Mucosa of stomach (tissue), 1 donor: ENCODE results near the gene TMEM250.

ENCODE experiments used
- H3K27me3 ChIP-seq: one replicate; pipeline ENCODE4 v1.7.0; 2013; ENCODE audit warnings: mild to moderate bottlenecking, low read length; ENCODE audit not compliant: control insufficient read depth, insufficient read depth
- H3K36me3 ChIP-seq: one replicate; pipeline ENCODE4 v1.7.0; 2013; ENCODE audit warnings: low read length; ENCODE audit not compliant: control insufficient read depth, insufficient read depth
- H3K4me1 ChIP-seq: one replicate; pipeline ENCODE4 v1.7.0; 2013; ENCODE audit warnings: mild to moderate bottlenecking, low read length; ENCODE audit not compliant: control insufficient read depth, insufficient read depth
- H3K4me3 ChIP-seq: one replicate; pipeline ENCODE4 v1.7.0; 2013; ENCODE audit warnings: low read length
- H3K9ac ChIP-seq: one replicate; pipeline ENCODE4 v1.7.0; 2013; ENCODE audit warnings: mild to moderate bottlenecking, low read length, moderate library complexity
- H3K9me3 ChIP-seq: one replicate; pipeline ENCODE4 v1.7.0; 2013; ENCODE audit warnings: mild to moderate bottlenecking, low read length, moderate library complexity; ENCODE audit not compliant: control insufficient read depth
- donor health status: Pancreatic carcinoma.

Gene TMEM250

DNA sequence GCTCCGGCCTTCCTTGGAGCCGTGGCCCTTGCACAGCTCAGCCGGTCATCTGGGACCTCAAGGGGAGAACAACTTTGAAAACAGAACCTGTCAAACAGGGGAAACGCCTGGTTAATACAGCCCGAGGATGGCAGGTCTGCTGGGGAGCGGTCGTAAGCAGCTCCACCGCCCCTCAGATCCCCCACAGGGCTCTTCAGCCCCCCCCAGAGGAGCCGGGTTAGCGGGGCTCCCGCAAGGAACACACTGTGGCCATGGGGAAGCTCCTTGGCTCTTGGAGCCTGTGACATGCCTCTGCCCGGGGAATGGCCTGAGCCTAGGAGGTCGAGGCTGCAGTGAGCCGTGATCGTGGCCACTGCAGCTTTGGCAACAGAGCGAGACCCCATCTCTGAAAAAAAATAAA, 6.8 kb downstream of the TMEM250 start:
- Histone ChIP-seq H3K27me3 (no peaks in the 10 kb centered on the region), H3K9me3 (no peaks in the 10 kb centered on the region), H3K36me3 (peaks cover 9% of the 10 kb centered on the region), H3K4me3 (no peak overlapping the region), H3K4me1 (peaks cover 35% of the 10 kb centered on the region), H3K9ac (no peak overlapping the region)

- no peaks in the 10 kb centered on the region for H3K9me3 ChIP-seq
- no peak overlapping the region for H3K9ac ChIP-seq
- peaks cover 35% of the 10 kb centered on the region for H3K4me1 ChIP-seq
- H3K36me3 ChIP-seq = peaks cover 9% of the 10 kb centered on the region
- H3K4me3 ChIP-seq = no peak overlapping the region
- H3K27me3 ChIP-seq = no peaks in the 10 kb centered on the region
Measured at GRCh38 chr9:136111190-136111589, 7.5 kb downstream of the TMEM250 start.

DNA sequence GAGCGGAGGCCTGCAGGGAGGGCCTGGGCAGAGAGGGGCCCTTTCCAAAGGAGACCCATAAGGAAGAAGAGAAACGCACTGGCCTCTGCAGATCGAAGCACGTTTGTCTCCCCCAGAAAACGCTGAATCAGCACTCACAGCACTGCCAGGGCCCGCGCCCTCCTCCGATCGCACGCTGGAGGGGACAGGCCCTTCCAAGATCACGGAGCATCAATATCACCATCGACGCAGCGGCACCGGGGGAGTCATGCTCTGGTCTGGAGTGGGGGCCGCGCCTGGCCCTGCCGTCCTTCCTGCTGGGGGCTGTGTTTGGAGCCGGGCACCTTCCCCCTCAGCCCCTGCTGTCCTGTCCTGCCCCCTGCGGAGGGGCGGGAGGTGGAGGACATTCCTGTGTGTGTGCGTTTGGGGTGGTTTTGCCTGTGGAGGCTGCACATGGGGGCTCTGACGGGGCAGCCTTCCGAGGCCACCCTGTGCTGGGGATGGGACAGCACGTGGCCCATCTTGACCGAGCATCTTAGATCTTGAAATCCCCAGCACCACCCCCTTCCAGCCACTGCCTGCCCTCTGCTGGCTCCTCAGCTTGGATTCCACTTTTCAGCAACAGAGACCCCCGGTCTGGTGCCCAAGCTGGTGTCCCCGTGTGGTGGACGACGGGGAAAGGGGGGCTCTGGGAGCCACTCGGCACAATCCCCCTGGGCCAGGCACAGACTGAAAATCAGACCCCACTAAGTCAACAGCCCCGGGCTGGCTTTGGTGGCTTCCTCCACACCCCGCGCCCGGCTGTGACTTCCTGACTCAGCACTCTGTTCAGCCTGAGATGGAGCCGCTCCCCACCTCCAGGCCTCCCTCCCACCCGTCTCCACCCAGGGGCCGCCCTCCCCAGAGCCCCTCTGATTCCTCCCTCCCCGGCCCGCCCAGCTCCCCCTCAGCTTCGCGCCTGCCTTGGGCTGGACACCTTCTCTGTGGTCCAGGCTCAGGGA, 8.3 kb downstream of the TMEM250 start:
- Histone ChIP-seq H3K9me3 (no peaks in the 10 kb centered on the region), H3K4me3 (no peak overlapping the region), H3K27me3 (peaks cover 2% of the 10 kb centered on the region), H3K36me3 (peaks cover 6% of the 10 kb centered on the region), H3K4me1 (peaks cover 38% of the 10 kb centered on the region), H3K9ac (peak overlapping the region; percentile 28)

GRCh38 chr9:136109351-136110081, 9.2 kb downstream of the TMEM250 start:
- no peaks in the 10 kb centered on the region for H3K9me3 ChIP-seq
- peaks cover 8% of the 10 kb centered on the region for H3K27me3 ChIP-seq
- H3K4me3 ChIP-seq = peak overlapping the region; percentile 12
- H3K4me1 ChIP-seq = peaks cover 47% of the 10 kb centered on the region
- H3K9ac ChIP-seq = peak overlapping the region; percentile 65
- no peaks in the 10 kb centered on the region for H3K36me3 ChIP-seq

- peak overlapping the region; percentile 65 for H3K9ac ChIP-seq
- no peaks in the 10 kb centered on the region for H3K9me3 ChIP-seq
- peaks cover 47% of the 10 kb centered on the region for H3K4me1 ChIP-seq
- H3K27me3 ChIP-seq = peaks cover 9% of the 10 kb centered on the region
- no peaks in the 10 kb centered on the region for H3K36me3 ChIP-seq
- peak overlapping the region; percentile 12 for H3K4me3 ChIP-seq
Measured at GRCh38 chr9:136108648-136109266, 9.9 kb downstream of the TMEM250 start.

GRCh38 chr9:136107953-136108647, 10.6 kb downstream of the TMEM250 start:
- peaks cover 14% of the 10 kb centered on the region for H3K27me3 ChIP-seq
- no peak overlapping the region for H3K4me3 ChIP-seq
- no peaks in the 10 kb centered on the region for H3K36me3 ChIP-seq
- H3K9me3 ChIP-seq = no peaks in the 10 kb centered on the region
- peaks cover 47% of the 10 kb centered on the region for H3K4me1 ChIP-seq
- no peak overlapping the region for H3K9ac ChIP-seq

DNA sequence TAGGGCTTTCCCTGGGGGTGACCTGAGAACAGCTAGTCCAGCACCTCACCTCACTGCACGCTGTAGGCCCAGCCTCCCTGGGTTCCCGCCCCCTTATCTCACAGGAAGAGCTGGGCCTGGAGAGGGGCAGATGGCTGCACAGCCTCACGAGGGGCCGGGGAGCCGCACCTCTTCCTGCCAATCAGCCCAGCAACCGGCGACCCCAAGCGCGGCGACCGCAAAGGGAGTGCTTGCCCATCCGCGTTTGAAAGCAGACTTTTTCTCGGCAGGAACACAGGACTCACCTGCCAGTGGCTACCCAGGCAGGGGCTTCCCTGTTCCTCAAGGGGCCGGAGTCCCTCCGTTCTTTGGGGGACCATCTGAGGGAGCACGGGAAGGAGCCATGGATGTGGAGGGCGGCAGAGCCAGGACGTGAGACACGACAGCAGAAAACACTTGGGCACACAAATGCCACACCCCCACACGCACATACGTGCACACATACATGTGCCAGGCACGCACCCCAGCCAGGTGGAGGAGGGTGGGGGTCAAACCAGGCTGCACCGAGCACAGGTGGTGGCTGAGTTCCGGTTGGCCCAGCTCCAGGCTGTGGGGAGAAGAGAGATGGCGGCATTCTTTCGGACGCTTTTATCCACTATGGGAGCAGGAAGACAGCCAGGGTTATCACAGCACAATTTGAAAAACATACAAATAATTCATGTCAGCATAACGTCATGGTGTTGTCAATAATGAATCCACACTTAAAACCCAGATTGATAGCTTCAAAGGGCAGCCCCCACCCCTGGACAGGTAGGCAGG, 11.3 kb downstream of the TMEM250 start:
- H3K4me1 ChIP-seq = peaks cover 44% of the 10 kb centered on the region
- H3K9ac ChIP-seq = no peak overlapping the region
- no peak overlapping the region for H3K4me3 ChIP-seq
- H3K9me3 ChIP-seq = no peaks in the 10 kb centered on the region
- H3K27me3 ChIP-seq = peaks cover 14% of the 10 kb centered on the region
- H3K36me3 ChIP-seq = no peaks in the 10 kb centered on the region

DNA sequence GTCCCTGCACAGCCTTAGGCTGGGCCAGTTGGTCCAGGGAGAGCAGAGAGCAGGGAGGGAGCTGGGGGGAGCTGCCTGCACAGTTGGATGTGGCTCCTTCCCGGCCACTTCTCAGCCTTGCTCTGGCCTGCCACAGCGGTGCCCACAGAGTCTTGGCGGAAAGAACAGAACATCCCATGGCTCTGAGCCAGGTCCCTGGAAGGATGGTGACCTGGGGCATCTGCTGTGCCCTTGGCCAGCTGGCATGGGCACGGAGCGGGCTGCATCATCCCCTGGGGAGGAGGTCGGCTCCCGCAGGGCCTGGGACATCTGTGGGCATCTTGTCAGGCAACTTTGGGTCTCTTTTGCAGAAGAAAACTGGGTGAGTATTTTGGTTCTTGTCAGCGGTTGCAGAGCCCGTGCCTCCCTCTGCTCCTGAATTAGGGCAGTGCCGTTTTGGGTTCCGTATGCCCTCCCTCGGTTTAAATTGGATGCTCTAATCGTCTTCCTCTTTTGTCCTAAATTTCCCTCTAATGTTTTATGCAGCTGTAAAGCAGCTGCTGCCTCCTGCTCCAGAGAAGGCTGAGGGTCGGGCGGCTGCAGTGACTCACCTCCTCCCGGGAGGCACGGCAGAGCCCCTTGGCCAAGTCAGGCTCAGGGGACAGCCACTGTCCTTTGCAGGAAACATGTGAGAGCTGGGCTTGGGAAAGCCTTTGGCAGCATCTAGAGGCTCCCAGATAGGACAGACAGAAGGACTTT, 13.1 kb downstream of the TMEM250 start:
- no peaks in the 10 kb centered on the region for H3K9me3 ChIP-seq
- H3K4me1 ChIP-seq = peaks cover 42% of the 10 kb centered on the region
- H3K4me3 ChIP-seq = no peak overlapping the region
- no peaks in the 10 kb centered on the region for H3K36me3 ChIP-seq
- peaks cover 17% of the 10 kb centered on the region for H3K27me3 ChIP-seq
- no peak overlapping the region for H3K9ac ChIP-seq

DNA sequence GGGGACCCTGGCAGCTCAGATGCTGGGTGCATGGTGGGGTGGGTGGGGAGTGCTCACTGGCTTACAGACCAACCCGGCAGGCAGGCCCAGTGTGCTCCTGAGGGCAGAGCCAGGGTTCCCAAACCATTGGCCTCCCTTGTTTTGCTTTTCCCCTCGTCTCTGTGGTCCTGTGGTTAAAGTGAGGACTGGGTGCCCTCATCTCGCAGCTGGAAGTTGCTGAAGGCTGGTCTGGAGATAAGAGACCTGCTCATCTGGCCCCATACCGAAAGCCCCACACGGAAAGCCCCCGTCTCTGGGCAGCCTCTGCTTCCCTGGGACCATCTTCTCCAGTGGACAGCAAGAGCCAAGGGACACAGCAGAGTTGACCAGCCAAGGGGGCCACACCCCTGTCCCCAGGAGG, 13.8 kb downstream of the TMEM250 start:
- peaks cover 23% of the 10 kb centered on the region for H3K27me3 ChIP-seq

DNA sequence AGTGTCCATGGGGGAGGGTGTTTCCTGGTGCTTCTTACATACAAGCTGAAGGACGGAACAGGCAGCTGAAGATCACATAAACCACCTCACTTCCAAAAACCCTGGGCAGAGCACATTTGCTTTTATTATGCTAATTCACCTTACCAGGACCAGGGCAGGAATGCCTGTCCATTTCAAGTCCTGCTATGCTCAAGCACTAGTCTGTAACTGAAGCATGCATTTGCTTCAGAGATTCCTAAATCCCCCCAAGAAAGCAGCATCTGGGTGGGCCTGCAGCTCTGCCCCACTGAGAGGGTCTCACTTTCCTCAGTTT, 14.2 kb downstream of the TMEM250 start:
- Histone ChIP-seq H3K4me3 (no peak overlapping the region), H3K9ac (no peak overlapping the region), H3K36me3 (no peaks in the 10 kb centered on the region), H3K27me3 (peaks cover 26% of the 10 kb centered on the region), H3K9me3 (no peaks in the 10 kb centered on the region), H3K4me1 (peaks cover 36% of the 10 kb centered on the region)

More for the DNA sequence above, 13.8 kb downstream of the TMEM250 start:
- Histone ChIP-seq H3K4me3 (no peak overlapping the region), H3K36me3 (no peaks in the 10 kb centered on the region), H3K4me1 (peaks cover 39% of the 10 kb centered on the region), H3K9ac (no peak overlapping the region), H3K9me3 (no peaks in the 10 kb centered on the region)
